ENCODE measurements around the gene RHEX. TPM values are rescaled to one million over a fixed set of nuclear protein-coding genes. Genes with fewer than 3 reads are reported as not detected.
"Not testable (repeated sequence)": the region's sequence is repeated elsewhere in the genome, so short reads cannot be mapped to it uniquely, and the experiment has no call there.

RHEX gene
- total RNA-seq, 1 donor from 2014 or later = 3.1 TPM

DNA sequence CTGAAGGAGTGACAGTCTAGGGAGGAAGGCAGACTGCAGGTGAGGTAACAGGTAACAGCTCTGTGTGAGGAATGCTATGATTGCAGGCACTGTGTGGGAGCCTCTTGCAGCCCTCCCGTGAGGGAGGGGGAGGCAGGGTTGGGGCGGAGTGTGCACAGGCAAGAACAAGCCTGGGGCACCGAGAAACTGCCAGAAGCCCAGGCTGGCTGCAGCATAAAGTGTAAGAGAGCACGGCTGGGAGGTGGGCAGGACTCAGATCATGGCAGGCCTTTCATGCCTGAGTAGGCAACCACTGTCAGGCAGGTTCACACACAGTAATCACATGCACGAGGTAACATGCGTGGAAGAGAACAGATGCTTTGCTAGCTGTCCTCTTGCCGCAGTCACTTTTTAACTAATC, 11.3 kb upstream of the RHEX start:
- H3K4me1 ChIP-seq (ENCODE audit: control insufficient read depth in 3 of 3, insufficient read depth in 3 of 3, low read length in 3 of 3) = no peaks in the 10 kb centered on the region
- H3K36me3 ChIP-seq (ENCODE audit: control insufficient read depth in 3 of 3, insufficient read depth in 3 of 3, low read length in 3 of 3) = no peaks in the 10 kb centered on the region
- no peaks in the 10 kb centered on the region for H3K9me3 ChIP-seq (ENCODE audit: control insufficient read depth in 3 of 3, low read length in 3 of 3)

DNA sequence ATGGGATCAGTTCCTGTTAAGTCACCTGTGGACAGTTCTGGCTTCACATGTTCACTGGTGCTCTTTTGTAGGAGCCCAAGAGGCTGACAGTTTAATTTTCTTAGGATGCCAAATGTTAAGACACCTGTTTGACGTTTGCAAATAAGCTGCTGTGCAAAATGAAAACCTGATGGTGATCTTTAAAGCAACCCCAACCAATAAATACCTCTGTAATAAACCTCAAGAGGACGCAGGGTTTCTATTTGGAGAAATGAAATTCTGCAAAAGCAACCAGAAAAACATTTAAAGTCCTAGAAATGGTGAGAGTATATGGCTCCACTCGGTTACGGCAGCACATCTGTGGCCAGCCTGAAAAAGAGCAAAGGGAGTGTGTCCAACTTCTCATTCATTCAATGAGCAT, 5.7 kb upstream of the RHEX start:
- no peak overlapping the region for H3K4me3 ChIP-seq (ENCODE audit: low read length in 3 of 3)
- H3K27me3 ChIP-seq (ENCODE audit: control insufficient read depth in 3 of 3, insufficient read depth in 3 of 3, low read length in 3 of 3) = no peaks in the 10 kb centered on the region
- H3K27ac ChIP-seq (ENCODE audit: low read depth, low read length) = no peak overlapping the region
- H3K4me1 ChIP-seq (ENCODE audit: control insufficient read depth in 3 of 3, insufficient read depth in 3 of 3, low read length in 3 of 3) = no peaks in the 10 kb centered on the region
- H3K9ac ChIP-seq (ENCODE audit: low read depth in 1 of 3, low read length in 3 of 3) = no peak overlapping the region
- H3K36me3 ChIP-seq (ENCODE audit: control insufficient read depth in 3 of 3, insufficient read depth in 3 of 3, low read length in 3 of 3) = no peaks in the 10 kb centered on the region
- H3K9me3 ChIP-seq (ENCODE audit: control insufficient read depth in 3 of 3, low read length in 3 of 3) = no peaks in the 10 kb centered on the region

More for the DNA sequence above, 11.3 kb upstream of the RHEX start:
- Histone ChIP-seq H3K27me3 (ENCODE audit: control insufficient read depth in 3 of 3, insufficient read depth in 3 of 3, low read length in 3 of 3) (peaks cover 0 to 8% (median 6%) of the 10 kb centered on the region in 3 donors), H3K4me3 (ENCODE audit: low read length in 3 of 3) (no peak overlapping the region), H3K9ac (ENCODE audit: low read depth in 1 of 3, low read length in 3 of 3) (no peak overlapping the region), H3K27ac (ENCODE audit: low read depth, low read length) (no peak overlapping the region)

DNA sequence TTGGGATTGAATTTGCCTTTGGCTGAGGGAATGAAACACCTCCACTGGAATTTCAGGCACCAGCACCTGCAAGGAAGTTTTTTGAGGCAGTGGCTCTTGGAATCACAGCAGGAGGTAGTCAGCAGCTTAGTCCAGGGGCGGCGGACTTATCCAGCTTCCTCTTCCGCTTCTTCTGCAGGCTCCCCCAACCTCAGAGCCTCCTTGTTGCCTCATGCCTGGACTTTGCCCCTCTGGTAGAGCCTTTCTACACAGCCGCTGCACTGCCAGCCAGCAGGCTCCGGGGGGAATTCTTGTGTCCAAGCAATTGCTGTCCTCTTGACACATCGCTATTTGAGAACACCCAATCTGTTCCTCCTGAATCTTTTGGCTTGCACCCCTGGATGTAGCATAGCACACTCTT, 4.4 kb upstream of the RHEX start:
- no peaks in the 10 kb centered on the region for H3K9me3 ChIP-seq (ENCODE audit: control insufficient read depth in 3 of 3, low read length in 3 of 3)
- H3K4me3 ChIP-seq (ENCODE audit: low read length in 3 of 3) = no peak overlapping the region
- H3K4me1 ChIP-seq (ENCODE audit: control insufficient read depth in 3 of 3, insufficient read depth in 3 of 3, low read length in 3 of 3) = peaks cover 2 to 6% (median 4%) of the 10 kb centered on the region in 3 donors
- H3K36me3 ChIP-seq (ENCODE audit: control insufficient read depth in 3 of 3, insufficient read depth in 3 of 3, low read length in 3 of 3) = no peaks in the 10 kb centered on the region
- H3K27ac ChIP-seq (ENCODE audit: low read depth, low read length) = no peak overlapping the region
- no peak overlapping the region for H3K9ac ChIP-seq (ENCODE audit: low read depth in 1 of 3, low read length in 3 of 3)
- H3K27me3 ChIP-seq (ENCODE audit: control insufficient read depth in 3 of 3, insufficient read depth in 3 of 3, low read length in 3 of 3) = no peaks in the 10 kb centered on the region

DNA sequence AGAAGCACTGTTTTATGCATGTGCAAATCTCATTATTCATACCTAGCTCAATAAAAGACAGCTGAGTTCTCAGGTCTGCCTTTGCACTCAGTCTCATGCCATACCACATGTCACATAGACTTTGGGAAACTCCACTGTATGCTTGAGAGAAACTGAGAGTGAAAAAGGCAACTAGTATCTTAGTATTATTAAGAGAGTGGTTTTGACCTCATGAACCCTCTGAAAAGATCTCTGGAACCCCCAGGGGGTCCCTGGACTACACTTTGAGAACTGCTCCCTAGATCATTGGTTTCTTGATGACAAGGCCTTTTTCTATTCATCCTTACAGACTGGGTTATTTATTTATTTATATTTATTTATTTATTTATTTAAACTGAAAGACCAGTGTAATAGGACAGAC, 3.7 kb upstream of the RHEX start:
- Histone ChIP-seq H3K9me3 (ENCODE audit: control insufficient read depth in 3 of 3, low read length in 3 of 3) (no peaks in the 10 kb centered on the region), H3K27me3 (ENCODE audit: control insufficient read depth in 3 of 3, insufficient read depth in 3 of 3, low read length in 3 of 3) (no peaks in the 10 kb centered on the region), H3K36me3 (ENCODE audit: control insufficient read depth in 3 of 3, insufficient read depth in 3 of 3, low read length in 3 of 3) (no peaks in the 10 kb centered on the region), H3K4me3 (ENCODE audit: low read length in 3 of 3) (no peak overlapping the region), H3K4me1 (ENCODE audit: control insufficient read depth in 3 of 3, insufficient read depth in 3 of 3, low read length in 3 of 3) (peaks cover 2 to 6% (median 4%) of the 10 kb centered on the region in 3 donors), H3K27ac (ENCODE audit: low read depth, low read length) (no peak overlapping the region), H3K9ac (ENCODE audit: low read depth in 1 of 3, low read length in 3 of 3) (no peak overlapping the region)

DNA sequence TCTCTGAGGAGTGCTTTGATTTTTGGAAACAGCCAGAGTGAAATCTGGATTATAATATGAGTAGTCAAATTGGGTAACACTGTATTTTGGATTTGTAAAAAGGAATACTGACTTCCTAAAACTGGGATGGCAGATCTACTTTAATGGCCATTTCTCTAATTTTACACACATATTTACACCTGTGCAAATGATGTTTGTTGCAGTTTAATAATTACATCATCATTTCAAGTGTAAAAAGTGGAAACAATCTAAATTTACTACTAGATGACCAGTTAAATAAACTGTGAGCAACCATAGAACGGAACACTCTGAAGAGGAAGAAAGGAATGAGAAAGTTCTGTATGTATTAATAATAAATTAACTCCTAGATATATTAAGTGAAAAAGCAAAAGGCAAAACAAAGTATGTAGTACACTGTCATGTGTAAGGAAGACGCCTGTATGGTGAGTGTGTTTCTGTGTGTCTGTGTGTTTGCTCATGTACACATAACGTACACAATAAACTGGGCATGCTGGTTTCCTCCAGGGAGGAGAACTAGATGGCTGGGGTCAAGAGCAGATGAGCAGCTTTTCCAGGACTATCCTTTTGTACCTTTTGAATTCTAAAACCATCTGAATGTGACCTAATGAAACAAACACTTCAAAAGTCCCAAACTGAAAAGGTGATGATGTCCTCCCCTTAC, 2.9 kb upstream of the RHEX start:
- Histone ChIP-seq H3K27me3 (ENCODE audit: control insufficient read depth in 3 of 3, insufficient read depth in 3 of 3, low read length in 3 of 3) (no peaks in the 10 kb centered on the region), H3K36me3 (ENCODE audit: control insufficient read depth in 3 of 3, insufficient read depth in 3 of 3, low read length in 3 of 3) (no peaks in the 10 kb centered on the region), H3K4me1 (ENCODE audit: control insufficient read depth in 3 of 3, insufficient read depth in 3 of 3, low read length in 3 of 3) (peaks cover 2 to 6% (median 4%) of the 10 kb centered on the region in 3 donors), H3K27ac (ENCODE audit: low read depth, low read length) (no peak overlapping the region), H3K4me3 (ENCODE audit: low read length in 3 of 3) (no peak overlapping the region), H3K9ac (ENCODE audit: low read depth in 1 of 3, low read length in 3 of 3) (no peak overlapping the region), H3K9me3 (ENCODE audit: control insufficient read depth in 3 of 3, low read length in 3 of 3) (no peaks in the 10 kb centered on the region)

DNA sequence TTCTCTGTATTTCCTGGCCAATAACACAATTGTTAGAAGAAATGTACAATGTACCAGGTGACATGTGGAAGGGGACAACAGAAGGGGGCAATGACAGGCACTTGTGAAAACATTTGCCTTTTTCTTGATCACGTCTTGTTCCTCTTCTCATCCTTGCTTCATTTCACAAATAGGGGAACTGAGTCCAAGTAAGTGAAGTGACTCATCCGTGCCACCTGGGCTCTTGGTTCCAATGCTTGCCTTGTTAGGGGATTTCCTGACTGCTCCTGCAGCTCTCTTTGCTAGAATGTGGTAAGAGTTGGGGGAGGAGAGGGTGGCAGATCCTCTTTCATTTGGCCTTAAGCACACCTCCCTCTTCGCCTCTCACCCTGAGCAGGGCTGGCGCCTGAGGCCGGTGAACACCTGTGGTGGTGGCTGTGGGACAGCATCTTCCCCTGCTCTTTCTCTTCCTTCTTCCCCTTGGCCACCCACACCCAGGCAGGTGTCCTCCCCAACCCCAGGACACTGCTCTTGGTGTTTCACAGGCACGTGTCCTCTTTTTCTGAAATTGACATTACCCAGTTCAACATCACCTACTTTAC, 2.2 kb upstream of the RHEX start:
- Histone ChIP-seq H3K9me3 (ENCODE audit: control insufficient read depth in 3 of 3, low read length in 3 of 3) (no peaks in the 10 kb centered on the region), H3K27ac (ENCODE audit: low read depth, low read length) (no peak overlapping the region), H3K36me3 (ENCODE audit: control insufficient read depth in 3 of 3, insufficient read depth in 3 of 3, low read length in 3 of 3) (no peaks in the 10 kb centered on the region), H3K4me3 (ENCODE audit: low read length in 3 of 3) (no peak overlapping the region), H3K27me3 (ENCODE audit: control insufficient read depth in 3 of 3, insufficient read depth in 3 of 3, low read length in 3 of 3) (no peaks in the 10 kb centered on the region), H3K9ac (ENCODE audit: low read depth in 1 of 3, low read length in 3 of 3) (no peak overlapping the region), H3K4me1 (ENCODE audit: control insufficient read depth in 3 of 3, insufficient read depth in 3 of 3, low read length in 3 of 3) (peaks cover 2 to 6% (median 4%) of the 10 kb centered on the region in 3 donors)

DNA sequence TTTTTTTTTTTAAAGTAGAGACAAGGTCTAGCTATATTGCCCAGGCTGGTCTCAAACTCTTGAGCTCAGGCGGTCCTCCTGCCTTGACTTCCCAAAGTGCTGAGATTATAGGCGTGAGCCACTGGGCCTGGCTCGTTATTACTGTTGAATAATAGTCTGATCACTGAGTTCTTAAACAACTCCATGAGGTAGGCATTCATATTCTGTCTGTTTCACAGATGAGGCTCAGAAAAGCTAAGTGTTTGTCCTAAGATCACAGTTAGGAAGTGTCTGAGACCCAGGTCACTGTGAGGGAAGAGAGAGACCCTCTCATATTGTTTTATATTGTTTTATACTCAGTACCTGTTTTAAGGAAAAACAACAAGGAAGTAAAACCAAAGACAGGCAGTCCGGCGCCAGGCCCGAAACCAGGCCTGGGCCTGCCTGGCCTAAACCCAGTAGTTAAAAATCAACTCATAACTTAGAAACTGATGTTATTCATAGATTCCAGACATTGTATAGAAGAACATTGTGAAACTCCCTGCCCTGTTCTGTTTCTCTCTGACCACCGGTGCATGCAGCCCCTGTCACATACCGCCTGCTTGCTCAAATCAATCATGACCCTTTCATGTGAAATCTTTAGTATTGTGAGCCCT, 625 bp upstream of the RHEX start:
- H3K9ac ChIP-seq (ENCODE audit: low read depth in 1 of 3, low read length in 3 of 3); H3K36me3 ChIP-seq (ENCODE audit: control insufficient read depth in 3 of 3, insufficient read depth in 3 of 3, low read length in 3 of 3); H3K27ac ChIP-seq (ENCODE audit: low read depth, low read length); H3K27me3 ChIP-seq (ENCODE audit: control insufficient read depth in 3 of 3, insufficient read depth in 3 of 3, low read length in 3 of 3); H3K9me3 ChIP-seq (ENCODE audit: control insufficient read depth in 3 of 3, low read length in 3 of 3); H3K4me3 ChIP-seq (ENCODE audit: low read length in 3 of 3); H3K4me1 ChIP-seq (ENCODE audit: control insufficient read depth in 3 of 3, insufficient read depth in 3 of 3, low read length in 3 of 3): not testable (repeated sequence)

DNA sequence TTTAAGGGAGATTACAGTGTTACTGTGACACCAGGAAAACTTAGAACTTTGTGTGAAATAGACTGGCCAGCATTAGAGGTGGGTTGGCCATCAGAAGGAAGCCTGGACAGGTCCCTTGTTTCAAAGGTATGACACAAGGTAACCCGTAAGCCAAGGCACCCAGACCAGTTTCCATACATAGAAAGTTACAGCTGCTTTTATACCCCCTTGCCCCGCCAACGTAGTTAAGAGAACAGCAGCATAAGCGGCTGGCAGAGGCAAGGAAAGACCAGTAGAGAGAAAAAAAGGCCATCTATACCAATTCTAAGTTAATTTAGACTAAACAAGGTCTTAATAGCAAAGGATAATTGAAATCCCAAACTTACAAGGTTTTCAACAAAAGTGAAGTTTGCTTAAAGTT, 643 bp downstream of the RHEX start:
- not testable (repeated sequence) for H3K4me1 ChIP-seq (ENCODE audit: control insufficient read depth in 3 of 3, insufficient read depth in 3 of 3, low read length in 3 of 3); H3K27me3 ChIP-seq (ENCODE audit: control insufficient read depth in 3 of 3, insufficient read depth in 3 of 3, low read length in 3 of 3); H3K4me3 ChIP-seq (ENCODE audit: low read length in 3 of 3); H3K9ac ChIP-seq (ENCODE audit: low read depth in 1 of 3, low read length in 3 of 3); H3K9me3 ChIP-seq (ENCODE audit: control insufficient read depth in 3 of 3, low read length in 3 of 3); H3K36me3 ChIP-seq (ENCODE audit: control insufficient read depth in 3 of 3, insufficient read depth in 3 of 3, low read length in 3 of 3); H3K27ac ChIP-seq (ENCODE audit: low read depth, low read length)

DNA sequence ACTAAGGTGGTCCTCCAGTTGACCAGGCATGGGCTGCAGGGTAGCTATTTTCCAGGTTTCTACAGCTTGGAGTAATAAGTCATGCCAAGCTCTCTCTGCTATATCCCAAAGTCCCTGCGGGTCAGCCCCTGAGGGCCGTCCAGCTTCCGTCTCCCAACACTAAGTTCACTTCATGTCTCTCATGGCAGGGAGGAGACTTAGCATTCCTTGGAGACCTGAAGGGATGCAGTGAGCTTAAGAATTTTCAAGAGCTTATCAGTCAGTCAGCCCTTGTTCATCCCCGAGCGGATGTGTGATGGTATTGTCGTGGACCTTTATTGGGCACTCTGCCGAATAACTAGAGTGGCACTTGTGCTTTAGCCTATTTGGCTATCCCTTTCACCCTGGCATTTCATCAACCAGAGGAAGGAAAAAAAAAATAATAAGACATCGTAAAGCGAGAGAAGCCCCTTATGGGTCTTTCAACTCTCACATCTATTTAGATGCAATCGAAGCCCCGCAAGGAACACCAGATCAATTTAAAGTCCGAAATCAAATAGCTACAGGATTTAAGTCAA, 2.2 kb downstream of the RHEX start:
- H3K27me3 ChIP-seq (ENCODE audit: control insufficient read depth in 3 of 3, insufficient read depth in 3 of 3, low read length in 3 of 3); H3K4me3 ChIP-seq (ENCODE audit: low read length in 3 of 3); H3K27ac ChIP-seq (ENCODE audit: low read depth, low read length); H3K9me3 ChIP-seq (ENCODE audit: control insufficient read depth in 3 of 3, low read length in 3 of 3); H3K4me1 ChIP-seq (ENCODE audit: control insufficient read depth in 3 of 3, insufficient read depth in 3 of 3, low read length in 3 of 3); H3K9ac ChIP-seq (ENCODE audit: low read depth in 1 of 3, low read length in 3 of 3); H3K36me3 ChIP-seq (ENCODE audit: control insufficient read depth in 3 of 3, insufficient read depth in 3 of 3, low read length in 3 of 3): not testable (repeated sequence)

DNA sequence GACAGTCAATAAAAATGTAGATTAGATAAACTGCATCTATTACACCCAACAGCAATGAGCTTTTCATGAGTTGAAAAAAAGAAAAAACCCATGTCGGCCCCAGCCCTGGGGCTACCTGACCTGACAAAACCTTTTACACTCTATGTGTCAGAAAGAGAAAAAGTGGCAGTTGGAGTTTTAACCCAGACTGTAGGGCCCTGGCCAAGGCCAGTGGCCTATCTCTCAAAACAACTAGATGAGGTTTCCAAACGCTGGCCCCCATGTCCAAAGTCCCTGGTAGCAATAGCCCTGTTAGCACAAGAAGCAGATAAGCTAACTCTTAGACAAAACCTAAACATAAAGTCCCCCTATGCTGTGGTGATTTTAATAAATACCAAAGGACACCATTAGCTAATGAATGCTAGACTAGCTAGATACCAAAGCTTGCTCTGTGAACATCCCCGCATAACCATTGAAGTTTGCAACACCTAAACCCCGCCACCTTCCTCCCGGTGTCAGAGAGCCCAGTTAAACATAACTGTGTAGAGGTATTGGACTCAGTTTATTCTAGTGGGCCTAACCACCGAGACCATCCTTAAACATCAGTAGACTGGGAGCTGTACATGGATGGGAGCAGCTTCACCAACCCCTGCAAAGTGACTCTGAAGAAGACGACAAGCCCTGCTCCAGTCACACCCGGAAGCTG, 2.8 kb downstream of the RHEX start:
- not testable (repeated sequence) for H3K4me3 ChIP-seq (ENCODE audit: low read length in 3 of 3); H3K9me3 ChIP-seq (ENCODE audit: control insufficient read depth in 3 of 3, low read length in 3 of 3); H3K9ac ChIP-seq (ENCODE audit: low read depth in 1 of 3, low read length in 3 of 3)

More for the DNA sequence above, 2.8 kb downstream of the RHEX start:
- not testable (repeated sequence) for H3K27me3 ChIP-seq (ENCODE audit: control insufficient read depth in 3 of 3, insufficient read depth in 3 of 3, low read length in 3 of 3); H3K27ac ChIP-seq (ENCODE audit: low read depth, low read length); H3K36me3 ChIP-seq (ENCODE audit: control insufficient read depth in 3 of 3, insufficient read depth in 3 of 3, low read length in 3 of 3); H3K4me1 ChIP-seq (ENCODE audit: control insufficient read depth in 3 of 3, insufficient read depth in 3 of 3, low read length in 3 of 3)

Measured in skeletal muscle tissue (tissue), 4 donors.